Activated naive CD4-positive, alpha-beta T cell treated with anti-CD3 and anti-CD28 coated beads, Interleukin-2, amount 10 ng/mL, durations not matched to agents 7 days and 5 days (primary cell): ENCODE results near the gene ARPC5L.

ENCODE experiments used
- CTCF ChIA-PET: fragments of 350-600 bp; sonication (Branson Sonifier 250); formaldehyde crosslinking; loops from one replicate; lab custom pipeline; 2021; ENCODE audit warnings: antibody characterized with exemption; lab: Charles Lee
- DNase-seq: peaks from one replicate; pipeline ENCODE4 v3.0.0-alpha.2; 2020
- H3K27ac Mint-ChIP-seq: one replicate; pipeline ENCODE4 v1.8.0; 2021; ENCODE audit warnings: mild to moderate bottlenecking, moderate library complexity, mixed read lengths
- H3K27me3 Mint-ChIP-seq: one replicate; pipeline ENCODE4 v1.8.0; 2021; ENCODE audit warnings: mild to moderate bottlenecking, mixed read lengths
- H3K36me3 Mint-ChIP-seq: one replicate; pipeline ENCODE4 v1.8.0; 2021; ENCODE audit warnings: mixed read lengths
- H3K4me1 Mint-ChIP-seq: one replicate; pipeline ENCODE4 v1.8.0; 2021; ENCODE audit warnings: mixed read lengths
- H3K4me3 Mint-ChIP-seq: one replicate; pipeline ENCODE4 v1.8.0; 2021; ENCODE audit warnings: mild to moderate bottlenecking, moderate library complexity, mixed read lengths
- H3K9me3 Mint-ChIP-seq: one replicate; pipeline ENCODE4 v1.8.0; 2021; ENCODE audit warnings: mixed read lengths

Gene ARPC5L

GRCh38 chr9:124861342-124862229, at the start of gene ARPC5L, which contains the start of gene RPL35:
TSS of gene ARPC5L (plus strand) at chr9:124862130. CDS start at chr9:124869291, 7,161 bp downstream.
TSS of gene RPL35 (minus strand) at chr9:124861957. CDS start at chr9:124861912, 45 bp downstream.
- peak; percentile 97 for DNase-seq
- Mint-ChIP-seq H3K9me3 (no peaks in the 10 kb centered on the region), H3K4me1 (peaks cover 35% of the 10 kb centered on the region), H3K36me3 (peaks cover 36% of the 10 kb centered on the region), H3K4me3 (peak within 1 kb of the TSS; percentile 95), H3K27ac (peak within 1 kb of the TSS; percentile 97), H3K27me3 (peaks cover 3% of the 10 kb centered on the region)
- CTCF ChIA-PET, result interaction anchor here (0.6 to 3.0 kb wide), 9 partner anchors 10 to 264 kb away, joined by 3 to 21 read pairs (median 3); partner anchors contain the start of genes NR6A1 and WDR38

- H3K36me3 Mint-ChIP-seq, result no peaks in the 10 kb centered on the region
- no peak overlapping the region for H3K27ac Mint-ChIP-seq
- no peaks in the 10 kb centered on the region for H3K9me3 Mint-ChIP-seq
- H3K4me1 Mint-ChIP-seq, result peaks cover 5% of the 10 kb centered on the region
- no peak for DNase-seq
- H3K27me3 Mint-ChIP-seq, result peaks cover 23% of the 10 kb centered on the region
- CTCF ChIA-PET, result interaction anchor here (1.0 kb wide), 1 partner anchor 28 kb away, joined by 3 read pairs; no protein-coding TSS in a partner anchor
- no peak overlapping the region for H3K4me3 Mint-ChIP-seq
Observed at GRCh38 chr9:124812441-124812876, 49.5 kb upstream of the ARPC5L start.

GRCh38 chr9:124813041-124813440, 48.9 kb upstream of the ARPC5L start:
- DNase-seq, result no peak
- Mint-ChIP-seq H3K36me3 (no peaks in the 10 kb centered on the region), H3K4me1 (peaks cover 7% of the 10 kb centered on the region), H3K4me3 (no peak overlapping the region), H3K9me3 (no peaks in the 10 kb centered on the region), H3K27ac (no peak overlapping the region), H3K27me3 (peaks cover 27% of the 10 kb centered on the region)
- CTCF ChIA-PET, result no interaction called here

- no peaks in the 10 kb centered on the region for H3K9me3 Mint-ChIP-seq
- no peak for DNase-seq
- no peak overlapping the region for H3K4me3 Mint-ChIP-seq
- H3K27ac Mint-ChIP-seq, result no peak overlapping the region
- H3K4me1 Mint-ChIP-seq, result peaks cover 12% of the 10 kb centered on the region
- no peaks in the 10 kb centered on the region for H3K36me3 Mint-ChIP-seq
- H3K27me3 Mint-ChIP-seq, result peaks cover 28% of the 10 kb centered on the region
- CTCF ChIA-PET, result interaction anchor here (1.1 to 2.0 kb wide), 3 partner anchors 39 to 41 kb away, joined by 3 to 6 read pairs (median 3); partner anchors contain the start of gene WDR38
Observed at GRCh38 chr9:124813501-124814163, 48.3 kb upstream of the ARPC5L start.

- DNase-seq, result no peak
- H3K9me3 Mint-ChIP-seq, result no peaks in the 10 kb centered on the region
- CTCF ChIA-PET, result interaction anchor here (1.1 to 2.0 kb wide), 3 partner anchors 39 to 41 kb away, joined by 3 to 6 read pairs (median 3); partner anchors contain the start of gene WDR38
- peaks cover 16% of the 10 kb centered on the region for H3K4me1 Mint-ChIP-seq
- H3K27ac Mint-ChIP-seq, result no peak overlapping the region
- H3K4me3 Mint-ChIP-seq, result no peak overlapping the region
- no peaks in the 10 kb centered on the region for H3K36me3 Mint-ChIP-seq
- H3K27me3 Mint-ChIP-seq, result peaks cover 28% of the 10 kb centered on the region
Observed at GRCh38 chr9:124814164-124814535, 47.8 kb upstream of the ARPC5L start.

- no peak overlapping the region for H3K4me3 Mint-ChIP-seq
- CTCF ChIA-PET, result interaction anchor here (2.0 kb wide), 1 partner anchor 37 kb away, joined by 6 read pairs; the partner anchor contains the start of gene WDR38
Observed at GRCh38 chr9:124815601-124816000, 46.3 kb upstream of the ARPC5L start.

GRCh38 chr9:124818431-124819281, 43.3 kb upstream of the ARPC5L start:
- H3K27me3 Mint-ChIP-seq, result peaks cover 41% of the 10 kb centered on the region
- H3K36me3 Mint-ChIP-seq, result no peaks in the 10 kb centered on the region
- CTCF ChIA-PET, result interaction anchor here (1.0 to 2.6 kb wide), 4 partner anchors 29 to 201 kb away, joined by 3 to 13 read pairs (median 4); partner anchors contain the start of gene WDR38
- H3K4me3 Mint-ChIP-seq, result no peak overlapping the region
- peaks cover 18% of the 10 kb centered on the region for H3K4me1 Mint-ChIP-seq
- no peak overlapping the region for H3K27ac Mint-ChIP-seq
- no peaks in the 10 kb centered on the region for H3K9me3 Mint-ChIP-seq
- DNase-seq, result peak; percentile 43

More at GRCh38 chr9:124815601-124816000, 46.3 kb upstream of the ARPC5L start:
- Mint-ChIP-seq H3K36me3 (no peaks in the 10 kb centered on the region), H3K27me3 (peaks cover 31% of the 10 kb centered on the region), H3K27ac (no peak overlapping the region), H3K9me3 (no peaks in the 10 kb centered on the region), H3K4me1 (peaks cover 18% of the 10 kb centered on the region)
- no peak for DNase-seq

- CTCF ChIA-PET, result no interaction called here
- H3K36me3 Mint-ChIP-seq, result no peaks in the 10 kb centered on the region
- no peaks in the 10 kb centered on the region for H3K9me3 Mint-ChIP-seq
- H3K27me3 Mint-ChIP-seq, result peaks cover 28% of the 10 kb centered on the region
- DNase-seq, result no peak
- no peak overlapping the region for H3K27ac Mint-ChIP-seq
- peaks cover 18% of the 10 kb centered on the region for H3K4me1 Mint-ChIP-seq
- no peak overlapping the region for H3K4me3 Mint-ChIP-seq
Observed at GRCh38 chr9:124820698-124821623, 41.0 kb upstream of the ARPC5L start.

GRCh38 chr9:124828489-124829333, 33.2 kb upstream of the ARPC5L start:
- Mint-ChIP-seq H3K9me3 (no peaks in the 10 kb centered on the region), H3K27me3 (peaks cover 21% of the 10 kb centered on the region), H3K4me1 (no peaks in the 10 kb centered on the region), H3K27ac (peak overlapping the region; percentile 33), H3K4me3 (no peak overlapping the region), H3K36me3 (no peaks in the 10 kb centered on the region)
- DNase-seq, result no peak
- CTCF ChIA-PET, result interaction anchor here (1.0 kb wide), 1 partner anchor 11 kb away, joined by 3 read pairs; no protein-coding TSS in a partner anchor

GRCh38 chr9:124829334-124829669, 32.6 kb upstream of the ARPC5L start:
- H3K9me3 Mint-ChIP-seq, result no peaks in the 10 kb centered on the region
- peak overlapping the region; percentile 33 for H3K27ac Mint-ChIP-seq
- H3K4me3 Mint-ChIP-seq, result no peak overlapping the region
- DNase-seq, result no peak
- no peaks in the 10 kb centered on the region for H3K4me1 Mint-ChIP-seq
- peaks cover 21% of the 10 kb centered on the region for H3K27me3 Mint-ChIP-seq
- CTCF ChIA-PET, result no interaction called here
- H3K36me3 Mint-ChIP-seq, result no peaks in the 10 kb centered on the region

- no peak overlapping the region for H3K4me3 Mint-ChIP-seq
- H3K9me3 Mint-ChIP-seq, result no peaks in the 10 kb centered on the region
- H3K27ac Mint-ChIP-seq, result no peak overlapping the region
- H3K4me1 Mint-ChIP-seq, result no peaks in the 10 kb centered on the region
- CTCF ChIA-PET, result no interaction called here
- no peak for DNase-seq
- no peaks in the 10 kb centered on the region for H3K36me3 Mint-ChIP-seq
- peaks cover 30% of the 10 kb centered on the region for H3K27me3 Mint-ChIP-seq
Observed at GRCh38 chr9:124830593-124830992, 31.3 kb upstream of the ARPC5L start.
